T1000 (cell line): ENCODE data around the gene CTNNA2.

Source experiments
- DNase-seq: peaks from one replicate; lab custom pipeline; 2025; ENCODE audit warnings: mixed read lengths; lab: John Stamatoyannopoulos, UW

Gene CTNNA2

DNA sequence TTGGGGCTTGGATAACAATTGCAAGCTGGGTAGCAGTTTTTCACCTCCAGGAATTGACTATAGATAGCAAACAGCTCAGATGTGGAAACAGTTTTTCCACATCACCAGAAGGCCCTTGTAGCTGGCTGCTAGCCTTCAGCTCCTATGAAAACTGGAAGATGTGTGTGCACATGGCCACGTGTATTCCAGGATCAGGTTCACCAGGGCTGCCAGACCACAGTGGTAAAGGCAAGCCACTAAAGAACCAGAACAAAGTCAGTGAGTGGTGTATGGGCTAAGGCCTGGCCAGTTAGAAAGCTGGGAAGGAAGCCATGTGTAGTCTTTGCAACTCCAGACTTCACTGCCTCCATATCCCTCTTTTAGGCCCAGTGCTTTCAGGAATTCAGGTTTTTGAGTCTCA, 778.8 kb downstream of the CTNNA2 start:
- no peak for DNase-seq

DNA sequence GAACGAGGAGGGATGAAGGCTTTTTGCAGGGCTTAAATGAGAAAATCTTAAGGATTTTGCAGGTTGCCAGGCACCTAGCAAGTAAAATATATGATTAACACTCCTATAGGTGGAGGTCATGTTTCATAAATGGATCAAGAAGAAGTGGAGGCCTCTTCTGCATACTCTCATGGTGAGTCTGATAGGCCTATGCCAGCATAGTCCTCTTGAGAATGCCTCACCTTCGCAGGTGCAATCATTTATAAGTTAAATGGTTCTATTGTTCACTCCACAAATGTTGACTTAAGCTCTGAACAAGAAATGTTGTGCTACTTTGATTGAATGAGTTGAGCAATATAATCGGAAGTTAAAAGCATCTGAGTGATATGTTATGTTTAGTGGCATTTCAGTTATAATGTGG, 779.6 kb downstream of the CTNNA2 start:
- no peak for DNase-seq

DNA sequence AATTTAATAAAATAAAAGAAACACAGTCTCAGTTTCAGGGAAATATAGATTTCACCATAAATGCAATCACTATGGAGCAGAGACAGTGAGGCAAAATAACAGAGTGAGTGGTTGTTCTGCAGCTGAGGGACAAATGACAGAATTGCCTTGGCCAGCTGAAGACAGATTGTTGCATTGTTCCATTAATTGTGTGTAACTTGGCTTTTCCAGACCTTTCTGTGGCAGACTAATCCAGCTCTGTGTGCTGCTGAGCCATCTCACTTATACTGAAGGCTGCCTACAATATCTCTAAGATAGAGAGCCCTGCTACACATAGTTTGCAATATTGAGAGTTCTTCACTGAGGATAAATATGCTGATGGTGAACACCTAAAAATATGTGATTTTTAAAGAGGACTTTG, 780.2 kb downstream of the CTNNA2 start:
- DNase-seq: no peak

DNA sequence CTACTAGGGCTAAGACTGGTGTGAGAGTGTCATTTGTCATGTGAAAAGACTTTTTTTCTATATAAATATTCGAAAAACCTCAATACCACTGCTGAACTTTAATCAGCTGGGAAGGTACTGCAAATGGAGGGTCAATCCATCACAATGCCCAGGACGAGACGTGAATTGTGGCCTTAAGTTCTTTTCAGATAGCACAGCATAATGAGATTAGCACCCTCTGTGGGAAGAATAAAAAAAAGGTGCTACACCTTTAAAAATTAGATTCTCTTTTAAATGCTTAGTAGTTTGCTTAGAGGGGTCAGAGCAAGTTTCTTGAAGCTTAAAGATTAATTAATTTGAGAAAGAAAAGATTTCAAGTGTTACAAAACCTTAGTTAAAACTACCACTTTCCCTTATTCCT, 786.1 kb downstream of the CTNNA2 start:
- DNase-seq: no peak

DNA sequence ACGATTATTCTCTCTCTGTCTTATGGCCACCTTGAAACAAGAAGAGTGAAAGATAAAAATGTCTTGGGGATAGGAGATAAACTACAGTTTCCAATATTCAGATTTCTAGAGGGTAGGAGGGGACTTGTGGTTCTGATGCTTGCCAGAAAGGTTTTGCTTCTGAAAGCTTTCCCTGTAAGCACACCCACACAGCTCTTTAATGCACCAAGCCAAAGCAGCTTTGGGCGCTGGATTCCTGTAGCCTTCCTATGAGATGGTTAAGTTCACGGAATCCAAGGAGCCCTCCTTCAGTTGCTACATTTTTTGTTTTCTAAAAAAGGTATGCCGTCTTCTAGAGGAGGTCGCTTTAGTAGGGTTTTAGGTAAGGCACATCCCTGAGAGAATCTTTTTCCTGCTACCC, 786.8 kb downstream of the CTNNA2 start:
- DNase-seq: no peak

DNA sequence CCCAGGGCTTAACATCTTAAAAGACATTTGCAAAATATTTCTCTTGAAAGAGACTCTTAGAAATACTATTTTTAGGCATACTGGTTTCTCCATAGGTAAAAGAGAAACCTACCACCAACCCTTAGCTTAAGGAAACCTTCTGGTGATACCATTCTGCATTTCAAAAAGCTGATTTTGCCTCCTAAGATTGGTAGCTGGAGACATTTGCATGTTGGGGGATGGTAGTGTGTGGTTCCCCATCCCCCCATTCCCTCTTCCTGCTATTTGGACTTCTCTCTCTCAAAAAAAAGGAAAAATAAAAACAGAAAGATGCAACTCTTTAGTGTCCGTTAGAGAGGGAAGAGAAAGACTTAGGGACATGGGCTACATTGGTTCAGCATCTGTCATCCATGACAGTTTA, 787.5 kb downstream of the CTNNA2 start:
- DNase-seq: no peak

DNA sequence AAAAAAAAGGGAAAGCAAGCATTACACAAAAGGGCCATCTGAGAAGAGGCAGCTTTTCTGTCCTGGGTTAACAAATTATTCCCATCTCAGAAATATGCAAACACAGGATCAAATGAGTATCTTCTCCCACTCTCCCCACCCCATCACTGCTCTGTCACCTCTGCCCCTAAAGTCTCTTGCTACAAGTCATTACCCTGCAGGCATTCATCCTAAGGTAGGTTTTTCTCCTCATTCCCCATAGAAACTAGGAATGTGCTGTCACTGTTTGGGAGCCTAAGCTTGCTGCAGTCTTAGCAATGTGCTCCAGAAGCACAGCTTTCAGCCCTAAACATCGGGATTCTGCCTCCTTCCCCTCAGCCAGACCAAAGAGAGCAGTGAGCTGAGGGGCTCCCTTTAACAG, 788.1 kb downstream of the CTNNA2 start:
- DNase-seq: no peak

DNA sequence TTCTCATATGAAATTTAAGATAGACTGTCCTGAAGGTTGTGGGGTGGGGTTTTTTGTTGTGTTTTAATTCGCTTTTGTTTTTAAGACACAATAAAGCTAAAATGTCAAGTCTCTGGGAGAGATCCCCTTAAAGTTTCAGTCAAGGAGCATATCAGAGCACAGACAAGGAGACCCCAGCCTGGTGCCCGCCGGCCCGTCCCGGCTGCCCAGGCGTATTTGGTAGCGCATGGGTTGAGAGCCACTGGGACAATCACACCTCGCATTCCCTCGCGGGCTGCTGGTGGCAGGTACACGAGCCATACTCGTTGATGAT, 789.1 kb downstream of the CTNNA2 start:
- no peak for DNase-seq

DNA sequence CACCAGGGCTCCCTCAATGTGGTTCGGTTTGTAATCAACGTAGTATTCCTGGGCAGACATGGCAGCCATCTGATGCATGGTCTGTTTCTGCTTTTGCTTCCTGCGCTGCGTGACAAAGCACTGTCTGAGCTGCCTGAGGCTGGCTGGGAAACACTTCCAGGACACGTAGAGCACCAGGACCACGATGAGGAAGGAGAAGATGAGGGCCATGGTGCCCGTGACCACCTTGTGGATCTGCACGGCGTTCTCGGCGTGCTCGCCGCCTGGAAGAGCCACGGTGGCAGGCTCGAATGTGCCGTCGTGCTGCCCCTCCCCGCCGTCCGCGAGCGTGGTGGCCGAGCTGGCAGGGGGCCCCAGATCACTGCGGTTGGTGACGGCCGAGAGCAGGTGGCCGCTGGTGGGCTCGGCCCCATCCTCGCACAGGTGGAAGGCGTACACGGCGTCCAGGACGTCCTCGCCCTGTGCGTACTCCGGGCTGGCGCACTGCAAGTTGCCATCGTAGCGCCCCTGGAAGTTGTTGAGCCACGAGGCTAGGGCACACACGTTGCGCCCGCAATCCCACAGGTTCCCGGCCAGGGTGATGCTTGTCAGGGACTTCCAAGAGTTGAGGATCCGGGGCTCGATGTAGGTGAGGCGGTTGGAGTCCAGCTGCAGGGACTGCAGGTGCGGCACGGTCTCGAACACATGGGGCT, 789.6 kb downstream of the CTNNA2 start:
- no peak for DNase-seq

DNA sequence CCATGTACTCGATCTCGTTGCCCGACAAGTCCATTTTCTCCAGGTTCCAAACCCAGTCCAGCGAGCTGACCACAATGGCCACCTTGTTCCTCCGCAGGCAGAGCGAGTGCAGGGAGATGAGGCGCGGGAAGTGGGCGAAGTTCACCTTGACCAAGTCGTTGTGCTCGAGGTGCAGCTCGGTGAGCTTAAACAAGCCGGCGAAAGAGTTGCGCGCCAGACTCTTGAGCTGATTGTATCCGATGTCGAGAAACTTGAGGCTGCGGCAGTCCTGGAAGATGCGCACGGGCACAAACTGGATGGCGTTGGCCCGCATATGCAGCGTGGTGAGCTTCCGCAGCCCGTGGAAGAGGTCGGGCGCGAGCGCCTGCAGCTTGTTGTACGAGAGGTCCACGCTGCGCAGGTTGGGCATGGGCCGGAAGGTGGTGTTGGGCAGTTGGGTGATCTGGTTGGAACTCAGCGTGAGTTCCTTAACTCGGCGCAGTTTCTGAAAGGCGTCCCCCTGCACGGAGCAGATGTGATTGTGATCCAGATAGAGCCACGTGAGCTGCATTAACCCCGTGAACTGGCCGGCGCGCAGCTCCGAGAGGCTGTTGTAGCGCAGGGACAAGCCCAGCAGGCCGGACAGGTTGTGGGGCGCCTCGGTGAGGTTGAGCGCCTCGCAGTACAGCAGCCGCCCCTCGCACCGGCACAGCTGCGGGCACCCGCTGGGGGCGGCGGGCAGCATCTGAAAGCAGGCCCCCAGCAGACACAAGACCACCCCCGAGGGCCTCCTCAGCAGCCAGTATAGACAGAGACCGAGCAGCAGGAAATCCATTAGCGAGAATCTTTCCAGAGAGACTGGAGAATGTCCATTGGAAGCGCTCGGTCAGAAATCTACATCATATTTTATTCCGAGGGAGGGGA, 790.4 kb downstream of the CTNNA2 start:
- no peak for DNase-seq

DNA sequence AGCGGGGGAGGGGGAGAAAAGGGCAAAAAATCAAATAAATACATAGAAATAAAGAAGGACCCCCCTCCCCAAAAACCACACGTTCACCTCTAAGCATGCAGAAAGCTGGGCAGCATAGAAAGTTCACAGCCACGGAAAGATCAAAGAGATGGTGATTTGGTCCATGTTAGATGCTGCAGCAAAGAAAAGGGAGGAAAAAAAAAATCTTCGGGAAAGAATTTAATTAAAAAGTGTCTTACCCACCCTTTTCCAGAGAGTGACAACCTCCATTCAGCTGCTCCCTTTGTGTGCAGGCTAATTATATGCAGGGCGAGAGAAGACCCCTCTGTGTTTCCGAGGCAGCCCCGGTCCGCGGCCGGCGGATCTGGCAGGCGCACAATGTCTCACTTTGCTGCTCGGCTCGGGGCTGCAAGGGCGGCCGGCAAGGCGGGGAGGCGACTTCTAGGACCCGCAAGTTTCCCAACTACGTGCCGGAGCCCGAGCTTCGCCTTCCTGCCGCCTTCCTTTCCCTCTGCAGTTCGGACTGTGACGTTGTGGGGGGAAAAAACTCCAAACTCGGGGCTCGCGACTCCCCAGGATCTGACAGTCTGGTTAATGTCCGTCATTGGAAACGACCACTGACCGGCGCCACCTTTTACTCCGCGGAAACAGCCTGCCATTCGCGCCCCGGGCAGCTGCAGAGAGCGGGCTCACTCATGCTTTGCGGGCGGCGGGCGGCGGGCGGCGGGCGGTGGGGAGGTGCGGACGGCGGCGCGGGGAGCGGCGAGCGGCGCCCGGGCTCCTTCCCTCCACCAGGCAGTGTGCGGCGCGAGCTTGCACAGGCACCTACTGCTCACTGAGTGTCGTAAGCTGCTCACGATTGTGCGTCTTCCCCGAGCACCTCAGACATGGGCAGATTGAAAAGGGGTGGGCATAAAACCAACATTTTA, 791.3 kb downstream of the CTNNA2 start, which contains the start of gene LRRTM1:
LRRTM1 (minus strand) TSS at position 844 of the 929 bp plus-strand sequence. CDS start 933 bp downstream, outside the sequence.
- DNase-seq: peak; percentile 15

DNA sequence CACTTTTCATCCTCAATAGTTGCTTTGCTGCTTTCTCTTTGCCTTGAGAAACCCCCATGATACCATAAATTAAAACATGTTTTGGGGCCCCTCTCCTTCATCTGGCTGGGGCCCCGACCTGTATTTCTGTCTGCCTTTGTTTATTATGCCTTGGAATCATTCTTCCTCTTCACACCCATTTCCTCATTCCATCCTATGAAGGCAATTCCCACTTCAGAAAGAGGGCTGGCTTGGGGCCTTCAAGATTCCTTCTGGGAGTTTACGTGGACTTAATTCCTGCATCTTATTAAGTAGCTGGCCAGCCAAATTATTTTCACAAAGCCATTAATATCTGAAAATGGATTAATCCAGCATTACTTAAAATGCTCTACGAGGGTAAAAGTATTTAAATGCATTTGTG, 798.5 kb downstream of the CTNNA2 start:
- no peak for DNase-seq

DNA sequence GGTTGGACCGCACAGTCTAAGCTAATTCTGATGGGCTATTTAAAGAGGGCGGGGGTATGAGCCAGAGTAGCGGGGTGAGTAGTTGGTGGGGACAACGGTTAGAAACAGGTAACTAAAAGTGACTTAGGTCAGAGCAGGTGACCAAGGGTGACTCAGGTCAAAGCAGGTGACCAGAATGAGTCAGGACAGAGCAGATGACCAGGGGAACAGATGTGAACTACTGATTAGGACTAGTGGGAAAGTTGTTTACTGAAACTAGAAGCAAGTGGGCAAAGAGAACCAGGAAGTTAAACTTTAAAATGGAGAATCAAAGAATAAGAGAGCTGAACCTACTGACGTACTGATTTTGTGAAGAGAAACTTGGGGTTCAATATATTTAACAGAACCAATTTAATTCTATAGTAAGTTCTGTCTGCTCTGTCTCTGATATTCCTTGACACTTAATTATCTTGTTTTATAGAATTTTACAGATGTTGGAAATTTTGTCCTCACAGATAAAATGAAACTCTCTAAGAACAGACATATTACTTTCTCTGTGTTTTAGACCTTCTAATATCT, 799.5 kb downstream of the CTNNA2 start:
- DNase-seq: no peak

DNA sequence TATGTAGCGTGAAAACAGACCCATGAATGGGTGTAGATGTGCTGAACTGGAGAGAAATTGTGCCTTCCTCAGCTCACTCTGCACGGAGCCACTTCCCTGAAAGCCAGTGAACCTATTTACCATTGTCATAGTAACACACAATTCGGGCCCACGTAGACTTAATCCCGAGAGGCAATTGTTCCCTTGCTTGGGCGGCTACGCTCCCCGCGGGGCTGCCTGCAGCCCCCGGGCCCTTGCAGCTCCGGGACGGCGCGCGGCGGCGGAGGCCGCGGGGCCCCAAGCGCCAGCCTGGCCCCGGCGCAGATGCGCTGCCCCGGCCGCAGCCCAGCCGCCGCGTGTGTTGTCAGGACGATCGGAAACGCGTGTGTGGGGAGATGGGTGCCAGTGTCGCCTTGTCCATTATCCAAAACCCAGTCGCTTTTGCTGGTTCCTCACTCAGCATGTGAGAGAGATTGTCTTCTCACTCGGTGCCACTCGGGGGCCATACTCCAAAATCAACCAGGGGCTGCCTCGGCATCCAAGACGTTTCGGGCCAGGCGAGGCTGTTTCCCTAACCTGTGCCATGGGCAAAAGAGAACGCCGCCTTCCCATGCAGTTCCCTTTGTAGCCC, 809.6 kb downstream of the CTNNA2 start:
- no peak for DNase-seq

DNA sequence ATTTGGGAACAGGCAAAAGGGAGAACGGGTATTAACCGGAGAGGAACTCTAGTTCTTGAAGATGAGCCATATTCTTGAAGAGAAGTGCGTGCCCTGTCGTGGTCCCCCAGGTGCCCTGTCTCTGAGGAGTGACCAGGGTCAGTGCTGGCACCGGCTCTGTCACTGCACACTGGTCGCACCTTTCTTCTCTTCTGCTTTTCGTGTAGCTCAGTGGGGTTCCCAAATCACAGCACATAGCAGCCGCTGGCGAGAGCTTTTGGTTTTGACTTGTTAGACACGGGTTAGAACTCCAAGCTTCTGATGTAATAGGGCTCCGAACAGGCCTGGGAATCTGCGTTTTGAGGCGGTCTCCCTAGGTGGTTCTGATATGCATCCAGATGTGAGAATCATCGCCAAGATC, 810.1 kb downstream of the CTNNA2 start:
- DNase-seq: no peak

DNA sequence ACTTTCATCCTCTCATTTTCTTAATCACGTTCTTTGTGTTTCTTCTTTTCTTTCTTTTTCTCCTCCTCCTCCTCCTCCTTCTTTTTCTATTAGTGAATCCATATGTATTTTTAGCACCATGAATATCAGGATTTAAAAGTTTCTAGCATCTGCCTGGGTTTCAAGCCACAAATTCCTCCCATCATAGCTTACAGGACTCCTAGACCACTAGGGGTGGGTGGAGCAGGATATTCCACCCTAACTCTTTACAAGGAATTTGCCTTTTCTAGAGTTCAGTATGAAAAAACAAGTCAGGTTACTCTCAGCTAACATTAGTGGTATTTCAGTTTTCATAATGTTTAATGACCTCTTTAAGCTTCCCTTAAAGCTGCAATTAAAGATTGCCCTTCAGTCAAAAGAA, 810.8 kb downstream of the CTNNA2 start:
- DNase-seq: no peak

DNA sequence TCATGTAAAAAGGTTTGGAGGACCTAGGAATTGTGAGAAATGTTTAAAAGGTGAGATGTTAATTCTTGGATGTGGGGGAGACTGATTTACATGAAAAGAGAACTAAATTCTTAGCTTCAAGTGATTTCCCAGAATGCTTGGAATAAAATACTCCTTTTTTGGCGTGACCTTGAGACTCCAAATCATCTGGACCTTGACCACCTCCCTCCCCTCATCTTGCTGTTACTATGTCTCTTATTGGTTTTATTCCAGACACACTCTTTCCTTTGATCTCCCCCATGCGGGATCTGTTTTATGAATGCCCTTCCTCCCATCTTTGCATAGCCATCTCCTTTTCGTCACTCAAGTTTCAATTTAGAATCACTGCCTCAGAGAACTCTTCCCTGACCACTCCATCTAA, 811.7 kb downstream of the CTNNA2 start:
- DNase-seq: no peak

DNA sequence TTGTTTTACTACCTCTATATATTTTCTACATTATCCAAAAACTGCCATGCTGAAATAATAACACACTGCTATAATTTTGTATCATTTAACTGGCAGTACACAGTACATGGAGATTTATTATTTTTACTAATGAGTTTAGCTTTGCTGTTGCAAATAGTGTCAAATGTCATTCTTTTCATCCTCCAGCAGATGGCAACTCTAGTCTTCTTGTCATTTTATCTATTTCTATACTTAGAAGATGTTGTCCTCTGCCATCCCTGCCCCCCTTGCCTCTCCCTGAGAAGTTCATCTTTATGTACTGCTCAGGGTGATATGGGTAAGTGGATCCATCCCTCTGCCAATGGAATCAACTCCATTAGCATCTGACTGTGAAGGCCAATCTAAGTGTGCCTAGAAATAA, 813.4 kb downstream of the CTNNA2 start:
- no peak for DNase-seq

DNA sequence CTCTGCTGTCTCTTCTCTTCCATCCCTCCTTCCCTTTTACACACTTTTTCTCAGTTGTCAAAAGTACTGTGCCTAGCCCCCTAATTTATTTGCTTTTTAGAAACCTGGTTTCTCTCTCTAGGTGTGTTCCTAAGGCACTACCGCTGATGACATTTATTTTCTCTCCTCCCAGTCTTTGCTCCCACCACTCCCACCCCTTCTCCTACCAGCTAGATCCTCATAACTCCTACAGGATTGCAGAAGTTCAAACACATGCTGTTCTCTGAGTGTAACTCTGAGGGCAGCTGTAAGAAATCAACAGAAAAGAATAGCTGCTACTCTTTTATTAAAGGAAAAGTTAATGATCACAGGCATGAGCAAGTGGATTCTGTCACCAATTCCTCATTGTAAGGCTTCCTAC, 814.0 kb downstream of the CTNNA2 start:
- DNase-seq: no peak

DNA sequence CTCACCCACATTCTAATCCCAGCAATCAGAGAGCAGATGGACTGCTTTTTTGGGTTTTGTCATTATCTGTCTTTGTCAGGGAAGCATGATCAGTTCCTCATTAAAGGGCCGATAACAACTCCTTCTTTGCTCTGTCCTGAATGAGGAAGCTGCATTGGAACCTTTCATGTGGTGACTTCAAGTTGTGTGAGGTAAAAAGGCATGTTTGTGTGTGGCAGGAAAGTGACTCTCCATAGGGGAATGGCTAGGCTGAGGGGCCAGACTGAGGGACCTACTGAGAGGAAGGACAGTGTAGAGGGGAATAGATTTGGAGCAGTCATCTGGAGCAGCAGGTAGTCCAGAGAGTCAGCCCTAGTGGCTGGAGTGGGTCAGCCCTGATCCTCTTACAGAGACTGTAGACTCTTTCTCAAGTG, 815.3 kb downstream of the CTNNA2 start:
- DNase-seq: no peak

DNA sequence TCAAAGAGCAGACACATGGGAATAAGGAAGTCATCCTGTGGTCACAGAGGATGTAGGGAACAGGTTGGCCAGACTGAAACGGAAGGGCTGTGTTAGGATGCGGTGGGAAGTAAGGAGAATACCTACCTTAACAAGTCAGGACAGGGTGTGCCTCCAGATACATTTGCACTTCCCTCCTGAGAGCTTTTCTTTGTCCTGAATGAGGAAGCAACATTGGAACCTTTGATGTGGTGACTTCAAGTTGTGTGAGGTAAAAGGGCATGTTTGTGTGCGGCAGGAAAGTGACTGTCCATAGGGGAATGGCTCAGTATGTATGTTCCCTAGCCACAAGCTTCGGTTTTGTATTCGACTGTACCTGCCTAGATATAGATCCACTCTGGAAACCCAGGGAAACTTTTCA, 816.6 kb downstream of the CTNNA2 start:
- DNase-seq: no peak
